Measurements from ENCODE around the gene CLRN3. TPM values are rescaled to one million over a fixed set of nuclear protein-coding genes. Genes with fewer than 3 reads are reported as not detected.

Gene CLRN3
- total RNA-seq, 2 experiments from 2014 or later: not detected

- no peaks in the 10 kb centered on the region for H3K4me1 Mint-ChIP-seq (ENCODE audit: low read depth)
- H3K36me3 Mint-ChIP-seq (ENCODE audit: low read depth): no peaks in the 10 kb centered on the region
- no peak for TF ChIP-seq CTCF (IDR thresholded peaks at IDR 0.05)
- H3K27me3 Mint-ChIP-seq: peaks cover 3% of the 10 kb centered on the region
- DNase-seq: no peak
- ChIA-PET POLR2A (interaction anchor here (0.6 kb wide), 1 partner anchor 38 kb away, joined by 4 read pairs; no protein-coding TSS in a partner anchor), CTCF (interaction anchor here (1.5 kb wide), 1 partner anchor 124 kb away, joined by 3 read pairs; no protein-coding TSS in a partner anchor)
- H3K27ac Mint-ChIP-seq: no peak overlapping the region
- no peaks in the 10 kb centered on the region for H3K9me3 Mint-ChIP-seq
- H3K4me3 Mint-ChIP-seq: no peak overlapping the region
- ATAC-seq: no peak
- intact Hi-C loops (cut with micrococcal nuclease): no loop called here
These were observed 5.0 kb downstream of the CLRN3 start for GRCh38 chr10:127887541-127888415.

GRCh38 chr10:127886371-127887051 is 6.2 kb downstream of the CLRN3 start:
- ATAC-seq (no peak), DNase-seq (no peak)
- POLR2A ChIA-PET: interaction anchor here (0.6 kb wide), 2 partner anchors 39 to 1692 kb away, joined by 3 to 4 read pairs; no protein-coding TSS in a partner anchor
- Mint-ChIP-seq H3K4me3 (no peak overlapping the region), H3K27me3 (peaks cover 3% of the 10 kb centered on the region), H3K4me1 (ENCODE audit: low read depth) (no peaks in the 10 kb centered on the region), H3K27ac (no peak overlapping the region), H3K9me3 (no peaks in the 10 kb centered on the region), H3K36me3 (ENCODE audit: low read depth) (no peaks in the 10 kb centered on the region)
- intact Hi-C loops (cut with micrococcal nuclease): no loop called here
- TF ChIP-seq CTCF (IDR thresholded peaks at IDR 0.05): no peak
- CTCF ChIA-PET: no interaction called here

- POLR2A ChIA-PET: no interaction called here
- DNase-seq: no peak
- H3K4me3 Mint-ChIP-seq: no peak overlapping the region
- no peak overlapping the region for H3K27ac Mint-ChIP-seq
- no peaks in the 10 kb centered on the region for H3K9me3 Mint-ChIP-seq
- CTCF ChIA-PET: no interaction called here
- intact Hi-C loops (cut with micrococcal nuclease): no loop called here
- peaks cover 2% of the 10 kb centered on the region for H3K4me1 Mint-ChIP-seq (ENCODE audit: low read depth)
- no peak for TF ChIP-seq CTCF (IDR thresholded peaks at IDR 0.05)
- peaks cover 3% of the 10 kb centered on the region for H3K27me3 Mint-ChIP-seq
- ATAC-seq: no peak
- H3K36me3 Mint-ChIP-seq (ENCODE audit: low read depth): no peaks in the 10 kb centered on the region
These were observed 8.2 kb downstream of the CLRN3 start for GRCh38 chr10:127884501-127884900.

- no peak for ATAC-seq
- no peak for TF ChIP-seq CTCF (IDR thresholded peaks at IDR 0.05)
- H3K4me1 Mint-ChIP-seq (ENCODE audit: low read depth): peaks cover 2% of the 10 kb centered on the region
These were observed 9.2 kb downstream of the CLRN3 start for GRCh38 chr10:127883516-127883915.

More at GRCh38 chr10:127883516-127883915, 9.2 kb downstream of the CLRN3 start:
- ChIA-PET POLR2A (no interaction called here), CTCF (no interaction called here)
- no peak for DNase-seq
- no peaks in the 10 kb centered on the region for H3K36me3 Mint-ChIP-seq (ENCODE audit: low read depth)
- H3K27ac Mint-ChIP-seq: no peak overlapping the region
- intact Hi-C loops (cut with micrococcal nuclease): no loop called here
- no peaks in the 10 kb centered on the region for H3K9me3 Mint-ChIP-seq
- H3K4me3 Mint-ChIP-seq: no peak overlapping the region
- no peaks in the 10 kb centered on the region for H3K27me3 Mint-ChIP-seq

Data from activated CD8-positive, alpha-beta T cell treated with anti-CD3 and anti-CD28 coated beads for 36 hours (primary cell).